Measurements from ENCODE around the gene SYTL3. TPM values are rescaled to one million over a fixed set of nuclear protein-coding genes. Genes with fewer than 3 reads are reported as not detected.

SYTL3 gene
- total and polyA plus RNA-seq, 2 experiments from 2014 or later, result 0.07 TPM; not detected in 1

DNA sequence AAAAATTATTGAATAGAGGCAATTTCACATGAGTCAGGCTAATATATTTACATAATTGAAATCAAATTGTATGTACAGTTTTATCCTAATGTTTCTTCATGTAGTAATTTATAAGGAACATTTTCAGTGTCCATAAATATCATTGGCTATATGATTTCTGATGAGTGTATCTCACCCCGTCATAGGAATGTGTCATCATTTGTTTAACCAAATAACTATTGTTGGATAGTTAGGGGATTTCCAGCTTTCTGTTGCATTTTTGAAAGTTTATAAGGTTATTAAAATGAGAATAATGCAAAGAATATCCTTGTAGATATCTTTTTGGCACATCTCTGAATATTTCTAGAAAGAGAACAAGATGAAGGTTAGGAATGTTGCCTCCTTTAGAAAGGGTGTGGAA is 39.0 kb downstream of the SYTL3 start:
- ATAC-seq (no peak), DNase-seq (ENCODE audit: low spot score) (no peak)
- no peak overlapping the region for H3K4me2 ChIP-seq
- Mint-ChIP-seq H3K36me3 (ENCODE audit: low read depth) (no peaks in the 10 kb centered on the region), H3K4me1 (peaks cover 8% of the 10 kb centered on the region), H3K27ac (no peak overlapping the region), H3K4me3 (no peak overlapping the region), H3K27me3 (ENCODE audit: insufficient read depth, low read depth, poor library complexity) (peaks cover 6% of the 10 kb centered on the region), H3K9me3 (no peaks in the 10 kb centered on the region)
- H3K9me2 ChIP-seq (ENCODE audit: insufficient read depth), result no peaks in the 10 kb centered on the region
- no peaks in the 10 kb centered on the region for H3F3A ChIP-seq (replicated peaks; ENCODE audit: low read depth)
- H3K27me3 ChIP-seq (ENCODE audit: insufficient read depth), result no peaks in the 10 kb centered on the region
- no peaks in the 10 kb centered on the region; the same call in 1 of the 2 replicates for H3K4me1 ChIP-seq (ENCODE audit: insufficient read depth)
- no peaks in the 10 kb centered on the region for H3K36me3 ChIP-seq (ENCODE audit: insufficient read depth)
- H3K79me2 ChIP-seq (replicated peaks; ENCODE audit: insufficient read depth), result no peaks in the 10 kb centered on the region
- H2AFZ ChIP-seq, result no peak overlapping the region
- no peaks in the 10 kb centered on the region for H4K20me1 ChIP-seq (replicated peaks; ENCODE audit: insufficient read depth)
- no peak for TF ChIP-seq EZH2 (IDR thresholded peaks at IDR 0.05; ENCODE audit: low read depth, unreplicated experiment)
- TF ChIP-seq, protein P1, sequence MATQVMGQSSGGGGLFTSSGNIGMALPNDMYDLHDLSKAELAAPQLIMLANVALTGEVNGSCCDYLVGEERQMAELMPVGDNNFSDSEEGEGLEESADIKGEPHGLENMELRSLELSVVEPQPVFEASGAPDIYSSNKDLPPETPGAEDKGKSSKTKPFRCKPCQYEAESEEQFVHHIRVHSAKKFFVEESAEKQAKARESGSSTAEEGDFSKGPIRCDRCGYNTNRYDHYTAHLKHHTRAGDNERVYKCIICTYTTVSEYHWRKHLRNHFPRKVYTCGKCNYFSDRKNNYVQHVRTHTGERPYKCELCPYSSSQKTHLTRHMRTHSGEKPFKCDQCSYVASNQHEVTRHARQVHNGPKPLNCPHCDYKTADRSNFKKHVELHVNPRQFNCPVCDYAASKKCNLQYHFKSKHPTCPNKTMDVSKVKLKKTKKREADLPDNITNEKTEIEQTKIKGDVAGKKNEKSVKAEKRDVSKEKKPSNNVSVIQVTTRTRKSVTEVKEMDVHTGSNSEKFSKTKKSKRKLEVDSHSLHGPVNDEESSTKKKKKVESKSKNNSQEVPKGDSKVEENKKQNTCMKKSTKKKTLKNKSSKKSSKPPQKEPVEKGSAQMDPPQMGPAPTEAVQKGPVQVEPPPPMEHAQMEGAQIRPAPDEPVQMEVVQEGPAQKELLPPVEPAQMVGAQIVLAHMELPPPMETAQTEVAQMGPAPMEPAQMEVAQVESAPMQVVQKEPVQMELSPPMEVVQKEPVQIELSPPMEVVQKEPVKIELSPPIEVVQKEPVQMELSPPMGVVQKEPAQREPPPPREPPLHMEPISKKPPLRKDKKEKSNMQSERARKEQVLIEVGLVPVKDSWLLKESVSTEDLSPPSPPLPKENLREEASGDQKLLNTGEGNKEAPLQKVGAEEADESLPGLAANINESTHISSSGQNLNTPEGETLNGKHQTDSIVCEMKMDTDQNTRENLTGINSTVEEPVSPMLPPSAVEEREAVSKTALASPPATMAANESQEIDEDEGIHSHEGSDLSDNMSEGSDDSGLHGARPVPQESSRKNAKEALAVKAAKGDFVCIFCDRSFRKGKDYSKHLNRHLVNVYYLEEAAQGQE (IDR thresholded peaks at IDR 0.05; ENCODE audit: unreplicated experiment), result no peak
- TF ChIP-seq STAT1 (IDR thresholded peaks at IDR 0.05; ENCODE audit: unreplicated experiment), result no peak
- TF ChIP-seq ZNF462 (CRISPR knock-in tag; IDR thresholded peaks at IDR 0.05), result no peak
- TF ChIP-seq ZNF331 (CRISPR knock-in tag; IDR thresholded peaks at IDR 0.05; ENCODE audit: low read depth), result no peak
- no peak for TF ChIP-seq ZNF114 (CRISPR knock-in tag; IDR thresholded peaks at IDR 0.05)
- TF ChIP-seq NANOG (IDR thresholded peaks at IDR 0.05; ENCODE audit: borderline replicate concordance), result no peak
- TF ChIP-seq, protein P2, sequence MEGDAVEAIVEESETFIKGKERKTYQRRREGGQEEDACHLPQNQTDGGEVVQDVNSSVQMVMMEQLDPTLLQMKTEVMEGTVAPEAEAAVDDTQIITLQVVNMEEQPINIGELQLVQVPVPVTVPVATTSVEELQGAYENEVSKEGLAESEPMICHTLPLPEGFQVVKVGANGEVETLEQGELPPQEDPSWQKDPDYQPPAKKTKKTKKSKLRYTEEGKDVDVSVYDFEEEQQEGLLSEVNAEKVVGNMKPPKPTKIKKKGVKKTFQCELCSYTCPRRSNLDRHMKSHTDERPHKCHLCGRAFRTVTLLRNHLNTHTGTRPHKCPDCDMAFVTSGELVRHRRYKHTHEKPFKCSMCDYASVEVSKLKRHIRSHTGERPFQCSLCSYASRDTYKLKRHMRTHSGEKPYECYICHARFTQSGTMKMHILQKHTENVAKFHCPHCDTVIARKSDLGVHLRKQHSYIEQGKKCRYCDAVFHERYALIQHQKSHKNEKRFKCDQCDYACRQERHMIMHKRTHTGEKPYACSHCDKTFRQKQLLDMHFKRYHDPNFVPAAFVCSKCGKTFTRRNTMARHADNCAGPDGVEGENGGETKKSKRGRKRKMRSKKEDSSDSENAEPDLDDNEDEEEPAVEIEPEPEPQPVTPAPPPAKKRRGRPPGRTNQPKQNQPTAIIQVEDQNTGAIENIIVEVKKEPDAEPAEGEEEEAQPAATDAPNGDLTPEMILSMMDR (conservative IDR thresholded peaks at IDR 0.05; ENCODE audit: low read depth in 2 of 2), result no peak
- TF ChIP-seq JUNB (IDR thresholded peaks at IDR 0.05; ENCODE audit: unreplicated experiment), result no peak
- TF ChIP-seq EZH2phosphoT487 (IDR thresholded peaks at IDR 0.05; ENCODE audit: unreplicated experiment), result no peak
- no peak overlapping the region for H3K27ac ChIP-seq (ENCODE audit: low read depth)
- no peak overlapping the region for H3K4me3 ChIP-seq
